Measurements from ENCODE around the gene IFT20. TPM values are rescaled to one million over a fixed set of nuclear protein-coding genes. Genes with fewer than 3 reads are reported as not detected.

Gene IFT20
- total and polyA plus RNA-seq, 2 of the 13 experiments (the other 11 are each of a cell fraction or from before 2014, with no cell fraction given) = 28.0 to 37.8 TPM

DNA sequence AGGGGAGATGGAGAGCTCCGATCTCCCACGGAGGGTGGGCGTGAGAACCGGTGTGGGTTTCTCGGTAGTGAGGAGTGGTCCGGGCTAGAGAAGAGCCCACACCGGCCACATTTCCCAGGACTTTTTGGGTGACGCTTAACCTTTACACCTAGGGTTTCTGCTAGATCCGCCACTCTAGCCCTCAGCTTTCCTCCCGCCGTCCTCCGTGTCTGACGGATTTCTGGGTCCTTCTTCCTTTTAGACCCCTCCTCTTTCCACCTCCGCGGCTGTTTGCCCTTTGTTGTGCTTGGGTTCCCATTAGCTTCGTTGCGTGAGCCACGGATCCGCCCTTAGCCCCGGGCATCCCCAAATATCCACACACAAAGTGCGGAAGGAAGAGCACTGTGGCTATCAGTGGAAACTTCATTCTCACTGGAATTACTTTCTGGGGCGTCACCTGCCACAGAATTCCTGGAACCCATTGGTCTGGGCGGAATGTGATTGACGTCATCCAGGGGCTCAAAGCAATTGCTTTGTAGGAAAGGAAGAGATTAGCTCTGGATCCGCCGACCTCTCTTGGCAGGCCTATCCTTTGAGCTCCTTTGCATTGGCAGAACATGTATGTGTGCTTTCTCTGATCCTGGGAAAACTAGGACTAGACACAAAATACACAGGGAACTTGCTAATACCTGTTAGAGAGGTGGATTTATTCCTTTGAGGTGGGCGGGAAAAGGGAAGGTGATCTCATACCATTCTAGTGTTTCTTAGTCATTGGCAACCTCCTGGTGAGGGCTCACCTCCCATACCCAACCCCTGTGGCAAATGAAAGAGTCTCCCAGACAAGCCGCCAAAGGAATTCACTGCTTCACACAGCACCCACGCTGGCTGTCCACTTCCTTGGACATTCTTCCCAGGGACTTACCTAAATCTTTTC is 943 bp upstream of the IFT20 start (continued):
- TF ChIP-seq ZNF431 (CRISPR knock-in tag; IDR thresholded peaks at IDR 0.05; ENCODE audit: borderline replicate concordance, low read depth) = 0 out of 2 replicates have a peak, but pooled peaks have one; percentile 11
- no peak for TF ChIP-seq ATRX (CRISPR knock-in tag; IDR thresholded peaks at IDR 0.05; ENCODE audit: borderline replicate concordance)
- TF ChIP-seq RBAK (CRISPR knock-in tag; IDR thresholded peaks at IDR 0.05) = no peak
- TF ChIP-seq BRCA1 (CRISPR knock-in tag; IDR thresholded peaks at IDR 0.05) = no peak
- no peak for TF ChIP-seq SNAPC4 (CRISPR knock-in tag; IDR thresholded peaks at IDR 0.05)
- TF ChIP-seq, protein P1, sequence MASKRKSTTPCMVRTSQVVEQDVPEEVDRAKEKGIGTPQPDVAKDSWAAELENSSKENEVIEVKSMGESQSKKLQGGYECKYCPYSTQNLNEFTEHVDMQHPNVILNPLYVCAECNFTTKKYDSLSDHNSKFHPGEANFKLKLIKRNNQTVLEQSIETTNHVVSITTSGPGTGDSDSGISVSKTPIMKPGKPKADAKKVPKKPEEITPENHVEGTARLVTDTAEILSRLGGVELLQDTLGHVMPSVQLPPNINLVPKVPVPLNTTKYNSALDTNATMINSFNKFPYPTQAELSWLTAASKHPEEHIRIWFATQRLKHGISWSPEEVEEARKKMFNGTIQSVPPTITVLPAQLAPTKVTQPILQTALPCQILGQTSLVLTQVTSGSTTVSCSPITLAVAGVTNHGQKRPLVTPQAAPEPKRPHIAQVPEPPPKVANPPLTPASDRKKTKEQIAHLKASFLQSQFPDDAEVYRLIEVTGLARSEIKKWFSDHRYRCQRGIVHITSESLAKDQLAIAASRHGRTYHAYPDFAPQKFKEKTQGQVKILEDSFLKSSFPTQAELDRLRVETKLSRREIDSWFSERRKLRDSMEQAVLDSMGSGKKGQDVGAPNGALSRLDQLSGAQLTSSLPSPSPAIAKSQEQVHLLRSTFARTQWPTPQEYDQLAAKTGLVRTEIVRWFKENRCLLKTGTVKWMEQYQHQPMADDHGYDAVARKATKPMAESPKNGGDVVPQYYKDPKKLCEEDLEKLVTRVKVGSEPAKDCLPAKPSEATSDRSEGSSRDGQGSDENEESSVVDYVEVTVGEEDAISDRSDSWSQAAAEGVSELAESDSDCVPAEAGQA (IDR thresholded peaks at IDR 0.05; ENCODE audit: low read depth) = 0 out of 2 replicates have a peak, but pooled peaks have one; percentile 48
- TF ChIP-seq, protein P1 (CRISPR knock-in tag; IDR thresholded peaks at IDR 0.05; ENCODE audit: borderline replicate concordance) = no peak
- TF ChIP-seq SYNCRIP (IDR thresholded peaks at IDR 0.05; ENCODE audit: insufficient read depth, low read depth, low read length) = no peak
- TF ChIP-seq, protein P2, sequence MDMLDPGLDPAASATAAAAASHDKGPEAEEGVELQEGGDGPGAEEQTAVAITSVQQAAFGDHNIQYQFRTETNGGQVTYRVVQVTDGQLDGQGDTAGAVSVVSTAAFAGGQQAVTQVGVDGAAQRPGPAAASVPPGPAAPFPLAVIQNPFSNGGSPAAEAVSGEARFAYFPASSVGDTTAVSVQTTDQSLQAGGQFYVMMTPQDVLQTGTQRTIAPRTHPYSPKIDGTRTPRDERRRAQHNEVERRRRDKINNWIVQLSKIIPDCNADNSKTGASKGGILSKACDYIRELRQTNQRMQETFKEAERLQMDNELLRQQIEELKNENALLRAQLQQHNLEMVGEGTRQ (IDR thresholded peaks at IDR 0.05; ENCODE audit: low read depth, low read length) = no peak
- TF ChIP-seq, protein P2 (CRISPR knock-in tag; IDR thresholded peaks at IDR 0.05; ENCODE audit: borderline replicate concordance) = peak; percentile 32; the same call in 1 of the 2 replicates
- TF ChIP-seq, protein P3, sequence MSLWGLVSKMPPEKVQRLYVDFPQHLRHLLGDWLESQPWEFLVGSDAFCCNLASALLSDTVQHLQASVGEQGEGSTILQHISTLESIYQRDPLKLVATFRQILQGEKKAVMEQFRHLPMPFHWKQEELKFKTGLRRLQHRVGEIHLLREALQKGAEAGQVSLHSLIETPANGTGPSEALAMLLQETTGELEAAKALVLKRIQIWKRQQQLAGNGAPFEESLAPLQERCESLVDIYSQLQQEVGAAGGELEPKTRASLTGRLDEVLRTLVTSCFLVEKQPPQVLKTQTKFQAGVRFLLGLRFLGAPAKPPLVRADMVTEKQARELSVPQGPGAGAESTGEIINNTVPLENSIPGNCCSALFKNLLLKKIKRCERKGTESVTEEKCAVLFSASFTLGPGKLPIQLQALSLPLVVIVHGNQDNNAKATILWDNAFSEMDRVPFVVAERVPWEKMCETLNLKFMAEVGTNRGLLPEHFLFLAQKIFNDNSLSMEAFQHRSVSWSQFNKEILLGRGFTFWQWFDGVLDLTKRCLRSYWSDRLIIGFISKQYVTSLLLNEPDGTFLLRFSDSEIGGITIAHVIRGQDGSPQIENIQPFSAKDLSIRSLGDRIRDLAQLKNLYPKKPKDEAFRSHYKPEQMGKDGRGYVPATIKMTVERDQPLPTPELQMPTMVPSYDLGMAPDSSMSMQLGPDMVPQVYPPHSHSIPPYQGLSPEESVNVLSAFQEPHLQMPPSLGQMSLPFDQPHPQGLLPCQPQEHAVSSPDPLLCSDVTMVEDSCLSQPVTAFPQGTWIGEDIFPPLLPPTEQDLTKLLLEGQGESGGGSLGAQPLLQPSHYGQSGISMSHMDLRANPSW (CRISPR knock-in tag; IDR thresholded peaks at IDR 0.05; ENCODE audit: borderline replicate concordance) = no peak; the same call in 1 of the 2 replicates

Data from HepG2 (cell line).